ENCODE results near the gene FANCC.
"Not testable (repeated sequence)": the region's sequence is repeated elsewhere in the genome, so short reads cannot be mapped to it uniquely, and the experiment has no call there.

FANCC gene

DNA sequence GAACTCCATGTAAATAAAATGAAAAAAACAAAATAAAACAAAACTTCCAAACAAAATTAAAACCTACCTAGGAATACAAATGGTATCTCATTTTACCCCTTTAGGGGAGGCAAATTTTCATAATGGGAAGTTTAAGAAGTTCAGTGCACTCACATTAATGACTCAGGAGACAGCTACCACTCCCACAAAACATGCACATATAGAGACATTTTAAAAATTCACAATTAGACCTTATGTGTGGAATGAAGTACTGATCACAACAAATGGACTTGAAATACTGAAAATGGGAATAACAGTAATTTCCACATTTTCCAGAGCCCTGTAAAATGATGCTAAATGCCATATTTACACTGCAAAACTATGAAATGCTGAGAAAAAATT is 91.8 kb downstream of the FANCC start:
- no peak for DNase-seq (ENCODE audit: low read depth)
- TF ChIP-seq CTCF (IDR thresholded peaks at IDR 0.05; ENCODE audit: control insufficient read depth, extremely low read depth, insufficient read depth), result no peak

GRCh38 chr9:95225076-95225725 is 92.3 kb downstream of the FANCC start:
- DNase-seq (ENCODE audit: low read depth), result no peak
- no peak overlapping the region for H3K4me3 ChIP-seq (ENCODE audit: low read depth, low read length)
- no peak for TF ChIP-seq CTCF (IDR thresholded peaks at IDR 0.05; ENCODE audit: control insufficient read depth, extremely low read depth, insufficient read depth)

More for the DNA sequence above, 91.8 kb downstream of the FANCC start:
- H3K4me3 ChIP-seq (ENCODE audit: low read depth, low read length), result no peak overlapping the region

DNA sequence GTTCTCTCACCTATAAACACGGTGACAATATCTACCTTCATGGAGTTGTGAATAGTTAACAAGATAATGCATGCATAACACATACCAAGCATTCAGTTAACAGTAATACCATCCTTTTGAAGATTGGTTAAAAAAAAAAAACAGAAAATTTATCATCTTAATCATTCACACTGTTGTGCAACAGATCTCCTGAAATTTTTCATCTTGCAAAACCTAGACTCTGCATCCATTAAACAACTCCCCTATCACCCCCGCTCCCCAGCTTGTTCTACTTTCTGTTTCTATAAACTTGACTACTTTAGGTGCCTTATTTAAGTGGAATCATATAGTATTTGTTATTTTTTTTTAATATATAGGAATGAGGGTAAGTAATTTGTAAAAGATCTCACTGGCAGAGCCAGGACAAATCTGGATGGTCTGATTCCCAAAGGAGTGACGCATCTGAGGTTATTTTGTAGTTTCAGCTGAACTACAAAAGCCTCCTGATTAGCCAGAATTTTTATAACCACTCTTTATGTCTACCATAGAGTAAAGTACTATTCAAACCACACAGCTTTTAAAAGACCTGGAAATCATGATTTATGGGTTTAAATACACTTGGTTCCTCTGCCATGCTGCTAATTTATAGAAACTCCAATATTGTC is 93.0 kb downstream of the FANCC start:
- H3K4me3 ChIP-seq (ENCODE audit: low read depth, low read length), result no peak overlapping the region
- DNase-seq (ENCODE audit: low read depth), result no peak
- no peak for TF ChIP-seq CTCF (IDR thresholded peaks at IDR 0.05; ENCODE audit: control insufficient read depth, extremely low read depth, insufficient read depth)

GRCh38 chr9:95220352-95220751 is 97.2 kb downstream of the FANCC start:
- not testable (repeated sequence) for H3K4me3 ChIP-seq (ENCODE audit: low read depth, low read length); DNase-seq (ENCODE audit: low read depth)

DNA sequence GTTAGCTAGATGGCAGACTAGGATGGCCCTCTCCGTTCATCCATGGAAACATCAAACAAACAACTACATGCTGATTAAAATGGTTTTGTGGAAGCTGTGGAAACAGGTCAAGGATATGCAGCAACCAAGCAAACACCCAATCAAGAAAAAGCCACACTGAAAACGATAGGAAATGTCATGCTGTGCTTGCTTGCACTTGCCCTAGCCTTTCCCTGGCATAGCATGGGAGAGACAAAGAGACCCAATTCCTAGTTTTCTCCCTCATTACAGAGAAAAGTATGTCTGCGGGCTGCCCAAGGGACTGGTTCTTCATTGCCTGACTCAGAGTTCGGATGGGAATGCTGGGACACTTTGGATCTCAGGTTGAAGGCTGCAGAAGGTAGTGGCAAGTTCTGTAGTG is 98.7 kb downstream of the FANCC start:
- DNase-seq (ENCODE audit: low read depth), result no peak
- TF ChIP-seq CTCF (IDR thresholded peaks at IDR 0.05; ENCODE audit: control insufficient read depth, extremely low read depth, insufficient read depth), result no peak
- no peak overlapping the region for H3K4me3 ChIP-seq (ENCODE audit: low read depth, low read length)

GRCh38 chr9:95217936-95218335 is 99.6 kb downstream of the FANCC start:
- no peak for TF ChIP-seq CTCF (IDR thresholded peaks at IDR 0.05; ENCODE audit: control insufficient read depth, extremely low read depth, insufficient read depth)
- no peak for DNase-seq (ENCODE audit: low read depth)

GRCh38 chr9:95215336-95215898 is 102.1 kb downstream of the FANCC start:
- TF ChIP-seq CTCF (IDR thresholded peaks at IDR 0.05; ENCODE audit: control insufficient read depth, extremely low read depth, insufficient read depth), result no peak
- no peak for DNase-seq (ENCODE audit: low read depth)
- H3K4me3 ChIP-seq (ENCODE audit: low read depth, low read length), result no peak overlapping the region

More at GRCh38 chr9:95217936-95218335, 99.6 kb downstream of the FANCC start:
- no peak overlapping the region for H3K4me3 ChIP-seq (ENCODE audit: low read depth, low read length)
